Smooth muscle cell (in vitro differentiated cells): Measurements from ENCODE around the gene ZFHX3. TPM values are rescaled to one million over a fixed set of nuclear protein-coding genes. Genes with fewer than 3 reads are reported as not detected.
A peak's percentile ranks its signal among the peaks of the same experiment; 100 is the strongest.

Experiments used
- DNase-seq: peaks from one replicate; lab custom pipeline; 2025; ENCODE audit not compliant: unreplicated experiment; lab: John Stamatoyannopoulos, UW
- H2AFZ ChIP-seq: fragments of 200-600 bp; sonication (generic); 2 replicates; pipeline ENCODE4 v1.6.0; 2016; ENCODE audit warnings: antibody characterized with exemption, low read depth, mild to moderate bottlenecking
- H3F3A ChIP-seq: fragments of 200-600 bp; sonication (generic); 2 replicates; pipeline ENCODE4 v1.6.0; 2017; ENCODE audit warnings: antibody characterized with exemption, low read depth
- H3K27ac ChIP-seq: fragments of 200-600 bp; sonication (generic); 2 replicates; pipeline ENCODE4 v1.5.1; 2016; ENCODE audit warnings: low read depth, mild to moderate bottlenecking
- H3K27me3 ChIP-seq: fragments of 200-600 bp; sonication (generic); 2 replicates; pipeline ENCODE4 v1.6.1; 2016; ENCODE audit warnings: low read depth, mild to moderate bottlenecking
- H3K36me3 ChIP-seq: fragments of 200-600 bp; sonication (generic); 2 replicates; pipeline ENCODE4 v1.5.1; 2016; ENCODE audit warnings: low read depth
- H3K4me1 ChIP-seq: fragments of 200-600 bp; sonication (generic); 2 replicates; pipeline ENCODE4 v1.5.1; 2016; ENCODE audit warnings: low read depth
- H3K4me2 ChIP-seq: fragments of 200-600 bp; sonication (generic); 2 replicates; pipeline ENCODE4 v1.6.0; 2016; ENCODE audit warnings: mild to moderate bottlenecking
- H3K4me3 ChIP-seq: fragments of 200-600 bp; sonication (generic); 2 replicates; pipeline ENCODE4 v1.5.1; 2016; ENCODE audit warnings: mild to moderate bottlenecking
- H3K79me2 ChIP-seq: fragments of 200-600 bp; sonication (generic); 2 replicates; pipeline ENCODE4 v1.6.0; 2016; ENCODE audit warnings: low read depth, mild to moderate bottlenecking
- H3K9ac ChIP-seq: fragments of 200-600 bp; sonication (generic); 2 replicates; pipeline ENCODE4 v1.6.0; 2016; ENCODE audit warnings: low read depth
- H3K9me3 ChIP-seq: fragments of 200-600 bp; sonication (generic); replicated peaks from 2 replicates; pipeline ENCODE4 v1.5.1; 2016; ENCODE audit warnings: low read depth
- H4K20me1 ChIP-seq: fragments of 200-600 bp; sonication (generic); 2 replicates; pipeline ENCODE4 v1.6.0; 2016; ENCODE audit warnings: low read depth
- CTCF ChIP-seq: fragments of 200-600 bp; sonication (generic); IDR thresholded peaks from 2 replicates; pipeline ENCODE4 v1.5.1; 2017; ENCODE audit warnings: borderline replicate concordance, mild to moderate bottlenecking, antibody characterized with exemption; ENCODE audit not compliant: insufficient read depth, poor library complexity, severe bottlenecking
- WGBS: methylation state at CpG from one replicate; pipeline ENCODE4 v1.1.7; 2016; ENCODE audit warnings: low lambda C conversion rate; 5-methylcytosine and 5-hydroxymethylcytosine counted together
- polyA plus RNA-seq: library from polyadenylated mRNA; unstranded; fragments of >200 nt; fragmentation: Nextera tagmentation; extraction: Ambion mirVana; gene quantifications from 2 replicates; pipeline ENCODE4 v1.2.1, GENCODE V29; 2016
- total RNA-seq: library from RNA; depleted of rRNA; stranded (reverse); fragments of >200 nt; gene quantifications from 2 replicates; pipeline ENCODE4 v1.2.3, GENCODE V29; 2014

Gene ZFHX3
- total and polyA plus RNA-seq, 2 experiments from 2014 or later = 3.1 to 9.8 TPM

- WGBS = 41% methylated on average over 14 of the region's 14 CpGs
- peaks cover 65% of the 10 kb centered on the region for H3K79me2 ChIP-seq
- H3K27me3 ChIP-seq = no peaks in the 10 kb centered on the region
- no peaks in the 10 kb centered on the region for H3K9me3 ChIP-seq
- peaks cover 59% of the 10 kb centered on the region for H3K4me1 ChIP-seq
- peak overlapping the region; percentile 71 for H3K27ac ChIP-seq
- H3K4me3 ChIP-seq = no peak overlapping the region
- no peak overlapping the region for H2AFZ ChIP-seq
- no peak for TF ChIP-seq CTCF
- H3K4me2 ChIP-seq = peak overlapping the region; percentile 79
- no peaks in the 10 kb centered on the region for H3F3A ChIP-seq
- no peaks in the 10 kb centered on the region for H3K36me3 ChIP-seq
- H4K20me1 ChIP-seq = peaks cover 12% of the 10 kb centered on the region
- no peak for DNase-seq
- no peak overlapping the region for H3K9ac ChIP-seq
Observed at GRCh38 chr16:73037845-73038570, 9.9 kb downstream of the ZFHX3 start.

- TF ChIP-seq CTCF = no peak
- no peaks in the 10 kb centered on the region for H3F3A ChIP-seq
- H2AFZ ChIP-seq = no peak overlapping the region
- no peaks in the 10 kb centered on the region for H3K27me3 ChIP-seq
- H3K9ac ChIP-seq = no peak overlapping the region
- 3% methylated on average over 5 of the region's 5 CpGs for WGBS
- H3K36me3 ChIP-seq = no peaks in the 10 kb centered on the region
- peak overlapping the region; percentile 71 for H3K27ac ChIP-seq
- H4K20me1 ChIP-seq = peaks cover 9% of the 10 kb centered on the region
- peaks cover 65% of the 10 kb centered on the region for H3K4me1 ChIP-seq
- H3K4me3 ChIP-seq = no peak overlapping the region
- H3K79me2 ChIP-seq = peaks cover 65% of the 10 kb centered on the region
- peak overlapping the region; percentile 79 for H3K4me2 ChIP-seq
- no peaks in the 10 kb centered on the region for H3K9me3 ChIP-seq
- DNase-seq = no peak
Observed at GRCh38 chr16:73037331-73037745, 10.6 kb downstream of the ZFHX3 start.

GRCh38 chr16:73036074-73036826, 11.7 kb downstream of the ZFHX3 start:
- peak overlapping the region; percentile 79 for H3K4me2 ChIP-seq

More at GRCh38 chr16:73036074-73036826, 11.7 kb downstream of the ZFHX3 start:
- no peaks in the 10 kb centered on the region for H3K36me3 ChIP-seq
- H3K4me3 ChIP-seq = peak overlapping the region; percentile 26
- DNase-seq = no peak
- H4K20me1 ChIP-seq = peaks cover 5% of the 10 kb centered on the region
- peak overlapping the region; percentile 71 for H3K27ac ChIP-seq
- 7% methylated on average over 18 of the region's 19 CpGs for WGBS
- no peak overlapping the region for H2AFZ ChIP-seq
- H3K79me2 ChIP-seq = peaks cover 57% of the 10 kb centered on the region
- no peaks in the 10 kb centered on the region for H3F3A ChIP-seq
- peaks cover 76% of the 10 kb centered on the region for H3K4me1 ChIP-seq
- H3K9ac ChIP-seq = peak overlapping the region; percentile 11
- no peak for TF ChIP-seq CTCF
- no peaks in the 10 kb centered on the region for H3K27me3 ChIP-seq
- H3K9me3 ChIP-seq = no peaks in the 10 kb centered on the region
